ENCODE data around the gene CAMK2A.

CAMK2A gene

GRCh38 chr5:150184006-150184405 is 105.6 kb downstream of the CAMK2A start:
- TF ChIP-seq TAF1 (IDR thresholded peaks at IDR 0.05; ENCODE audit: borderline replicate concordance, low read depth, low read length) (no peak), POLR2A (IDR thresholded peaks at IDR 0.05; ENCODE audit: low read depth, low read length) (no peak), POLR2AphosphoS5 (IDR thresholded peaks at IDR 0.05; ENCODE audit: low read depth, low read length) (no peak)
- DNase-seq (ENCODE audit: insufficient read length) (no peak), FAIRE-seq (no peak)

DNA sequence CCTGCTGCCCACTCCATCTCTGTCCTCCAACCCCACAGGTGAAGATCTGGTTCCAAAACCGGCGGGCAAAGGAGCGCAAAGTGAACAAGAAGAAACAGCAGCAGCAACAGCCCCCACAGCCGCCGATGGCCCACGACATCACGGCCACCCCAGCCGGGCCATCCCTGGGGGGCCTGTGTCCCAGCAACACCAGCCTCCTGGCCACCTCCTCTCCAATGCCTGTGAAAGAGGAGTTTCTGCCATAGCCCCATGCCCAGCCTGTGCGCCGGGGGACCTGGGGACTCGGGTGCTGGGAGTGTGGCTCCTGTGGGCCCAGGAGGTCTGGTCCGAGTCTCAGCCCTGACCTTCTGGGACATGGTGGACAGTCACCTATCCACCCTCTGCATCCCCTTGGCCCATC is 106.1 kb downstream of the CAMK2A start:
- DNase-seq (ENCODE audit: insufficient read length): no peak
- no peak for FAIRE-seq
- TF ChIP-seq POLR2AphosphoS5 (IDR thresholded peaks at IDR 0.05; ENCODE audit: low read depth, low read length) (no peak), POLR2A (IDR thresholded peaks at IDR 0.05; ENCODE audit: low read depth, low read length) (no peak), TAF1 (IDR thresholded peaks at IDR 0.05; ENCODE audit: borderline replicate concordance, low read depth, low read length) (no peak)

GRCh38 chr5:150182774-150183173 is 106.8 kb downstream of the CAMK2A start:
- TF ChIP-seq TAF1 (IDR thresholded peaks at IDR 0.05; ENCODE audit: borderline replicate concordance, low read depth, low read length) (no peak), POLR2AphosphoS5 (IDR thresholded peaks at IDR 0.05; ENCODE audit: low read depth, low read length) (no peak)
- FAIRE-seq: no peak

GRCh38 chr5:150181766-150182545 is 107.6 kb downstream of the CAMK2A start:
- DNase-seq (ENCODE audit: insufficient read length) (no peak), FAIRE-seq (no peak)
- TF ChIP-seq POLR2AphosphoS5 (IDR thresholded peaks at IDR 0.05; ENCODE audit: low read depth, low read length) (no peak), TAF1 (IDR thresholded peaks at IDR 0.05; ENCODE audit: borderline replicate concordance, low read depth, low read length) (no peak), POLR2A (IDR thresholded peaks at IDR 0.05; ENCODE audit: low read depth, low read length) (no peak)

More at GRCh38 chr5:150182774-150183173, 106.8 kb downstream of the CAMK2A start:
- no peak for DNase-seq (ENCODE audit: insufficient read length)

DNA sequence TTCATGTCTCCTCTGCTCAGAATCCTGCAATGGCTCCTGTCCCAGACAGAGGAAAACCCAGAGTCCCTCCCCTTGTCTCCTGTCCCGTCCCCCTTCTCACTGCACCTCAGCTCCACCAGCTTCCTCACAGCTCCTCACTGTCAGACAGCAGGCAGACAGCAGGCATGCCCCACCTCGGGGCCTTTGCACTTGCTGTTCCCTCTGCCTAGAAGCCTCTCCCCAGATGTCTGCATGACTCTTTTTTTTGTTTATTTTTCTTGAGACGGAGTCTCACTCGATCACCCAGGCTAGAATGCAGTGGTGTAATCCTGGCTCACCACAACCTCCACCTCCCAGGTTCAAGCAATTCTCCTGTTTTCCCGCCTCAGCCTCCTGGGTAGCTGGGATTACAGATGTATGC is 108.5 kb downstream of the CAMK2A start:
- TF ChIP-seq POLR2A (IDR thresholded peaks at IDR 0.05; ENCODE audit: low read depth, low read length): no peak
- TF ChIP-seq POLR2AphosphoS5 (IDR thresholded peaks at IDR 0.05; ENCODE audit: low read depth, low read length): no peak
- no peak for TF ChIP-seq TAF1 (IDR thresholded peaks at IDR 0.05; ENCODE audit: borderline replicate concordance, low read depth, low read length)
- DNase-seq (ENCODE audit: insufficient read length) (no peak), FAIRE-seq (no peak)

- TF ChIP-seq TAF1 (IDR thresholded peaks at IDR 0.05; ENCODE audit: borderline replicate concordance, low read depth, low read length) (no peak), POLR2A (IDR thresholded peaks at IDR 0.05; ENCODE audit: low read depth, low read length) (no peak), POLR2AphosphoS5 (IDR thresholded peaks at IDR 0.05; ENCODE audit: low read depth, low read length) (no peak)
- FAIRE-seq: no peak
- DNase-seq (ENCODE audit: insufficient read length): no peak
These were observed 109.1 kb downstream of the CAMK2A start for GRCh38 chr5:150180241-150181026.

- TF ChIP-seq POLR2A (IDR thresholded peaks at IDR 0.05; ENCODE audit: low read depth, low read length) (no peak), TAF1 (IDR thresholded peaks at IDR 0.05; ENCODE audit: borderline replicate concordance, low read depth, low read length) (no peak), POLR2AphosphoS5 (IDR thresholded peaks at IDR 0.05; ENCODE audit: low read depth, low read length) (no peak)
- no peak for FAIRE-seq
- no peak for DNase-seq (ENCODE audit: insufficient read length)
These were observed 110.5 kb downstream of the CAMK2A start for GRCh38 chr5:150179019-150179620.

DNA sequence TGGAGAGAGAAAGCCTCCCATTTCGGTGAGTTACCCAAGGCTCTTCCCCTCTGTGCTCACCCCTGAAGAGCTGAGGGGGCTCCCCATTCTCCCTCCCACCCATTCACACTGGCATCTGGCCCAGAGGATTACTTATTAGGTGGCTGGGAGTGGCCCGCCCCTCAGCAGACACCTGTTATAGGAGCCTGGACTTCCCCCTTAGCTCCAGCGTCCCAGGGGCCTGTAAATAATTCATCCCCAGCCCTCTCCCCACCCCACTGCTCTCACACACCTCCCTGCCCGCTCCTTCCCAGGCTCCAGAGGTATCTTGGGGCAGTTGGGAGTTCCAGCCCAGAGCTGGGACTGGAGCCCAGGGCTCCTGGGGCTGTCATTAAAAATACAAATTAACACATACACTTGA is 111.3 kb downstream of the CAMK2A start:
- no peak for FAIRE-seq
- TF ChIP-seq TAF1 (IDR thresholded peaks at IDR 0.05; ENCODE audit: borderline replicate concordance, low read depth, low read length) (no peak), POLR2AphosphoS5 (IDR thresholded peaks at IDR 0.05; ENCODE audit: low read depth, low read length) (no peak), POLR2A (IDR thresholded peaks at IDR 0.05; ENCODE audit: low read depth, low read length) (no peak)
- DNase-seq (ENCODE audit: insufficient read length): no peak

GRCh38 chr5:150177721-150178120 is 111.9 kb downstream of the CAMK2A start:
- FAIRE-seq (no peak), DNase-seq (ENCODE audit: insufficient read length) (no peak)
- TF ChIP-seq POLR2AphosphoS5 (IDR thresholded peaks at IDR 0.05; ENCODE audit: low read depth, low read length) (no peak), POLR2A (IDR thresholded peaks at IDR 0.05; ENCODE audit: low read depth, low read length) (no peak), TAF1 (IDR thresholded peaks at IDR 0.05; ENCODE audit: borderline replicate concordance, low read depth, low read length) (no peak)

DNA sequence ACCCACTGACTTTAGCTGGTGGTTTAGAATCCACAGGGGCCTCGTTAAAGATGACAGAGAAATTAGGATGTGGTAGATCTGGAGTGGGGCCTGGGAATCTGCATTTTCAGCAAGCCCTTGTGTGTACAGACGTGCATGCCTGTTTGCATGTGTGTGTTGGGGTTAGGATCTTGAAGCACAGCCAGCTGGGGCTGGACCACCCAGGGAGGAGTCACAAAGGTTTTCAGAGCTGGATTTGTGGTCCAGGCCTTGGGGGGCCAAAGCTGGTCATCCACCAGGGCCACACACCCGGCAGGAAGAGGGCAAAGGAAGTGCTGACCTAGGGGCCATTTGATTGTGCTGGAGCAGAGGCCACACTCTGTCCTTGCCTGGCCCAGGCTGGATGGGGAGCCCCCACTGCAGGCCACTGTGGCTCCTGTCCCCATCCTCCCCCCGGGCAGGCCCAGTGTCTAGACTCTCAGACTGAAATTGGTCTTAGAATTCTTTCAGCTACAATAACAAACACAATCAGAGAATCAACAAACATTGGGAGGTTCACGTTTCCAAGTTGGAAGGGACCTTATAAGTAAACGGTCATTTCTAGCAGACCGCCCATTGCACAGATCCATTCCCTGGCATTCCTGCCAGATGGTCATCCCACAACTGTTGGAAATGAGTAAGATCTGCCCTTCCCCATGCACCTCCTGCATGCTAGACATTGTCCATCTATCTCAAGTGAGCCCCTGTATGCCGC is 112.7 kb downstream of the CAMK2A start:
- TF ChIP-seq POLR2A (IDR thresholded peaks at IDR 0.05; ENCODE audit: low read depth, low read length) (no peak), TAF1 (IDR thresholded peaks at IDR 0.05; ENCODE audit: borderline replicate concordance, low read depth, low read length) (no peak), POLR2AphosphoS5 (IDR thresholded peaks at IDR 0.05; ENCODE audit: low read depth, low read length) (no peak)
- FAIRE-seq (no peak), DNase-seq (ENCODE audit: insufficient read length) (no peak)

GRCh38 chr5:150175536-150175935 is 114.0 kb downstream of the CAMK2A start:
- DNase-seq (ENCODE audit: insufficient read length): no peak
- TF ChIP-seq POLR2A (IDR thresholded peaks at IDR 0.05; ENCODE audit: low read depth, low read length): no peak
- no peak for TF ChIP-seq TAF1 (IDR thresholded peaks at IDR 0.05; ENCODE audit: borderline replicate concordance, low read depth, low read length)
- no peak for TF ChIP-seq POLR2AphosphoS5 (IDR thresholded peaks at IDR 0.05; ENCODE audit: low read depth, low read length)
- no peak for FAIRE-seq

All from GM12892 (cell line).